GM18517 (cell line): ENCODE results near the gene CBY3.
A peak's percentile ranks its signal among the peaks of the same experiment; 100 is the strongest.
"Not testable (repeated sequence)": the region's sequence is repeated elsewhere in the genome, so short reads cannot be mapped to it uniquely, and the experiment has no call there.

Experiments
- ATAC-seq: cut with Tn5 transposase; IDR thresholded peaks from one replicate; pipeline ENCODE4 v1.9.1; 2021; ENCODE audit warnings: mild to moderate bottlenecking, moderate library complexity; ENCODE audit not compliant: unreplicated experiment

The CBY3 gene

GRCh38 chr5:179678223-179679013 is 2.4 kb downstream of the CBY3 start:
- peak; percentile 78 for ATAC-seq

GRCh38 chr5:179668391-179668790 is 12.4 kb downstream of the CBY3 start:
- no peak for ATAC-seq

- ATAC-seq, result not testable (repeated sequence)
Measured at GRCh38 chr5:179661647-179662046, 19.2 kb downstream of the CBY3 start.

GRCh38 chr5:179658179-179658856 is 22.5 kb downstream of the CBY3 start:
- ATAC-seq, result peak; percentile 62

- ATAC-seq, result peak; percentile 89
Measured at GRCh38 chr5:179657302-179658178, 23.3 kb downstream of the CBY3 start.

- ATAC-seq, result not testable (repeated sequence)
Measured at GRCh38 chr5:179653135-179653534, 27.7 kb downstream of the CBY3 start.

GRCh38 chr5:179650245-179650644 is 30.6 kb downstream of the CBY3 start:
- ATAC-seq, result not testable (repeated sequence)

GRCh38 chr5:179649166-179649703 is 31.6 kb downstream of the CBY3 start:
- not testable (repeated sequence) for ATAC-seq

- no peak for ATAC-seq
Measured at GRCh38 chr5:179648410-179648809, 32.4 kb downstream of the CBY3 start.

GRCh38 chr5:179644766-179645165 is 36.1 kb downstream of the CBY3 start:
- not testable (repeated sequence) for ATAC-seq

GRCh38 chr5:179643141-179643920 is 37.5 kb downstream of the CBY3 start:
- ATAC-seq, result not testable (repeated sequence)

GRCh38 chr5:179642626-179643025 is 38.2 kb downstream of the CBY3 start:
- not testable (repeated sequence) for ATAC-seq

GRCh38 chr5:179641745-179642144 is 39.1 kb downstream of the CBY3 start:
- not testable (repeated sequence) for ATAC-seq

- ATAC-seq, result not testable (repeated sequence)
Measured at GRCh38 chr5:179639296-179639695, 41.5 kb downstream of the CBY3 start.

GRCh38 chr5:179634370-179635172 is 46.3 kb downstream of the CBY3 start:
- peak; percentile 83 for ATAC-seq

- ATAC-seq, result not testable (repeated sequence)
Measured at GRCh38 chr5:179633501-179634369, 47.1 kb downstream of the CBY3 start.
